ENCODE results near the gene CHST6.

The CHST6 gene

GRCh38 chr16:75461575-75461974 is 33.7 kb downstream of the CHST6 start:
- no peak for TF ChIP-seq CTCF (IDR thresholded peaks at IDR 0.05; ENCODE audit: low read depth, low read length, poor library complexity, severe bottlenecking)
- no peak for TF ChIP-seq EZH2phosphoT487 (IDR thresholded peaks at IDR 0.05; ENCODE audit: borderline replicate concordance, low read length)

GRCh38 chr16:75460446-75460845 is 34.8 kb downstream of the CHST6 start:
- no peak overlapping the region for H3K4me3 ChIP-seq (ENCODE audit: low read length)
- H3K27me3 ChIP-seq (ENCODE audit: control insufficient read depth, low read length), result no peaks in the 10 kb centered on the region
- no peak overlapping the region for H3K27ac ChIP-seq (ENCODE audit: low read depth, low read length)
- H3K36me3 ChIP-seq (ENCODE audit: control insufficient read depth, low read length), result peaks cover 3% of the 10 kb centered on the region; the same call in 1 of the 2 replicates
- H3F3A ChIP-seq (ENCODE audit: control insufficient read depth, insufficient read depth), result no peaks in the 10 kb centered on the region
- TF ChIP-seq EZH2phosphoT487 (IDR thresholded peaks at IDR 0.05; ENCODE audit: borderline replicate concordance, low read length) (no peak), CTCF (IDR thresholded peaks at IDR 0.05; ENCODE audit: low read depth, low read length, poor library complexity, severe bottlenecking) (no peak)
- H3K79me2 ChIP-seq (ENCODE audit: control insufficient read depth, low read length), result peaks cover 83% of the 10 kb centered on the region
- no peaks in the 10 kb centered on the region for H3K9me2 ChIP-seq (replicated peaks; ENCODE audit: control insufficient read depth, low read length)
- H3K4me2 ChIP-seq (ENCODE audit: low read length), result no peak overlapping the region
- peaks cover 6% of the 10 kb centered on the region for H4K20me1 ChIP-seq (ENCODE audit: control insufficient read depth, insufficient read depth, low read depth, low read length)
- peaks cover 8% of the 10 kb centered on the region for H3K4me1 ChIP-seq (ENCODE audit: control insufficient read depth, low read length)
- no peaks in the 10 kb centered on the region for H3K9me3 ChIP-seq (ENCODE audit: control insufficient read depth, insufficient read depth, low read length)

More at GRCh38 chr16:75461575-75461974, 33.7 kb downstream of the CHST6 start:
- no peak overlapping the region for H3K27ac ChIP-seq (ENCODE audit: low read depth, low read length)
- no peaks in the 10 kb centered on the region for H3K9me3 ChIP-seq (ENCODE audit: control insufficient read depth, insufficient read depth, low read length)
- peaks cover 8% of the 10 kb centered on the region for H3K4me1 ChIP-seq (ENCODE audit: control insufficient read depth, low read length)
- no peaks in the 10 kb centered on the region for H3K9me2 ChIP-seq (replicated peaks; ENCODE audit: control insufficient read depth, low read length)
- H3K79me2 ChIP-seq (ENCODE audit: control insufficient read depth, low read length), result peaks cover 73% of the 10 kb centered on the region
- peaks cover 6% of the 10 kb centered on the region for H4K20me1 ChIP-seq (ENCODE audit: control insufficient read depth, insufficient read depth, low read depth, low read length)
- peaks cover 3% of the 10 kb centered on the region; the same call in 1 of the 2 replicates for H3K36me3 ChIP-seq (ENCODE audit: control insufficient read depth, low read length)
- no peaks in the 10 kb centered on the region for H3K27me3 ChIP-seq (ENCODE audit: control insufficient read depth, low read length)
- no peak overlapping the region for H3K4me2 ChIP-seq (ENCODE audit: low read length)
- no peak overlapping the region for H3K4me3 ChIP-seq (ENCODE audit: low read length)
- H3F3A ChIP-seq (ENCODE audit: control insufficient read depth, insufficient read depth), result no peaks in the 10 kb centered on the region

- Histone ChIP-seq H3K79me2 (ENCODE audit: control insufficient read depth, low read length) (peaks cover 88% of the 10 kb centered on the region), H3K9me3 (ENCODE audit: control insufficient read depth, insufficient read depth, low read length) (no peaks in the 10 kb centered on the region), H3F3A (ENCODE audit: control insufficient read depth, insufficient read depth) (no peaks in the 10 kb centered on the region), H3K4me2 (ENCODE audit: low read length) (no peak overlapping the region), H3K27ac (ENCODE audit: low read depth, low read length) (no peak overlapping the region), H4K20me1 (ENCODE audit: control insufficient read depth, insufficient read depth, low read depth, low read length) (peaks cover 6% of the 10 kb centered on the region), H3K4me3 (ENCODE audit: low read length) (no peak overlapping the region), H3K9me2 (replicated peaks; ENCODE audit: control insufficient read depth, low read length) (no peaks in the 10 kb centered on the region), H3K4me1 (ENCODE audit: control insufficient read depth, low read length) (peaks cover 5% of the 10 kb centered on the region), H3K36me3 (ENCODE audit: control insufficient read depth, low read length) (peaks cover 3% of the 10 kb centered on the region; the same call in 1 of the 2 replicates), H3K27me3 (ENCODE audit: control insufficient read depth, low read length) (no peaks in the 10 kb centered on the region)
- TF ChIP-seq CTCF (IDR thresholded peaks at IDR 0.05; ENCODE audit: low read depth, low read length, poor library complexity, severe bottlenecking), result no peak
- TF ChIP-seq EZH2phosphoT487 (IDR thresholded peaks at IDR 0.05; ENCODE audit: borderline replicate concordance, low read length), result no peak
Observed at GRCh38 chr16:75459691-75460090, 35.5 kb downstream of the CHST6 start.
